ENCODE data around the gene SIPA1L3. TPM values are rescaled to one million over a fixed set of nuclear protein-coding genes. Genes with fewer than 3 reads are reported as not detected.

SIPA1L3 gene
- polyA plus RNA-seq, 1 of the 3 experiments (the other 2 are of a cell fraction): 11.6 TPM

- Histone ChIP-seq H3K9ac (peak overlapping the region; percentile 44; the same call in 1 of the 2 replicates), H3K4me2 (peak overlapping the region; percentile 55; the same call in 1 of the 2 replicates), H3K79me2 (ENCODE audit: insufficient read depth) (peaks cover 44% of the 10 kb centered on the region; the same call in 1 of the 2 replicates), H3K27ac (ENCODE audit: low read depth in 2 of 2, low read length in 1 of 2) (peak overlapping the region; percentile 7 to 79; a peak in 3 of 4 replicates), H3K4me3 (ENCODE audit: low read depth in 2 of 2, low read length in 1 of 2) (no peak overlapping the region), H3K9me3 (no peaks in the 10 kb centered on the region), H3K9me2 (no peaks in the 10 kb centered on the region), H2AFZ (ENCODE audit: low read depth) (no peak overlapping the region), H3F3A (replicated peaks; ENCODE audit: insufficient read depth) (peaks cover 28% of the 10 kb centered on the region), H3K4me1 (ENCODE audit: control insufficient read depth in 1 of 2, insufficient read depth in 2 of 2, low read depth in 1 of 2, low read length in 1 of 2) (peaks cover 14 to 28% of the 10 kb centered on the region in 2 experiments; a peak in 3 of 4 replicates), H3K36me3 (replicated peaks in 1 of 2; ENCODE audit: control insufficient read depth in 1 of 2, insufficient read depth in 2 of 2, low read length in 1 of 2) (peaks cover 0 to 4% of the 10 kb centered on the region in 2 experiments), H4K20me1 (ENCODE audit: insufficient read depth) (no peaks in the 10 kb centered on the region), H3K27me3 (ENCODE audit: insufficient read depth) (no peaks in the 10 kb centered on the region)
- CTCF ChIA-PET: interaction anchor here (1.9 kb wide), 1 partner anchor 134 kb away, joined by 5 read pairs; no protein-coding TSS in a partner anchor
- no peak for DNase-seq
- POLR2A ChIA-PET: interaction anchor here (1.1 to 1.4 kb wide), 2 partner anchors 32 to 38 kb away, joined by 3 to 4 read pairs; no protein-coding TSS in a partner anchor
- WGBS (ENCODE audit: low lambda C conversion rate): 67% methylated on average over 13 of the region's 17 CpGs
- TF ChIP-seq TAF1 (IDR thresholded peaks at IDR 0.05; ENCODE audit: borderline replicate concordance, low read depth, low read length) (no peak), NFIC (IDR thresholded peaks at IDR 0.05; ENCODE audit: borderline replicate concordance) (no peak), RAD21 (IDR thresholded peaks at IDR 0.05; ENCODE audit: low read length) (no peak), USF2 (IDR thresholded peaks at IDR 0.05; ENCODE audit: borderline replicate concordance, low read depth, low read length) (no peak), IRF3 (IDR thresholded peaks at IDR 0.05; ENCODE audit: low read depth, low read length) (no peak), FOXJ3 (CRISPR knock-in tag; IDR thresholded peaks at IDR 0.05) (no peak), FOXM1 (IDR thresholded peaks at IDR 0.05; ENCODE audit: low read depth) (no peak), ELF1 (IDR thresholded peaks at IDR 0.05) (no peak), RXRA (IDR thresholded peaks at IDR 0.05; ENCODE audit: borderline replicate concordance, low read depth) (peak; percentile 90), PBX3 (IDR thresholded peaks at IDR 0.05) (peak; percentile 97), POLR2AphosphoS5 (IDR thresholded peaks at IDR 0.05; ENCODE audit: low read depth, low read length) (peak; percentile 42; the same call in 1 of the 2 replicates), GATA2 (CRISPR knock-in tag; IDR thresholded peaks at IDR 0.05) (no peak), CTCF (IDR thresholded peaks at IDR 0.05) (no peak), FOSL2 (IDR thresholded peaks at IDR 0.05; ENCODE audit: borderline replicate concordance, low read depth) (peak; percentile 19; the same call in 1 of the 2 replicates), NRF1 (IDR thresholded peaks at IDR 0.05; ENCODE audit: low read depth, low read length) (no peak), MEF2A (IDR thresholded peaks at IDR 0.05; ENCODE audit: borderline replicate concordance, low read depth) (no peak), YY1 (IDR thresholded peaks at IDR 0.05; ENCODE audit: low read depth) (no peak), CHD2 (IDR thresholded peaks at IDR 0.05; ENCODE audit: low read length, partially characterized antibody) (no peak), SMC3 (IDR thresholded peaks at IDR 0.05; ENCODE audit: low read depth, low read length) (no peak), TCF12 (IDR thresholded peaks at IDR 0.05) (peak; percentile 91), MXI1 (IDR thresholded peaks at IDR 0.05; ENCODE audit: low read depth, low read length) (no peak), GABPA (IDR thresholded peaks at IDR 0.05; ENCODE audit: low read depth) (no peak), USF1 (IDR thresholded peaks at IDR 0.05; ENCODE audit: borderline replicate concordance, low read depth) (no peak), EP300 (IDR thresholded peaks at IDR 0.05; ENCODE audit: borderline replicate concordance in 1 of 2, low read depth in 1 of 2, low read length in 1 of 2) (peak; percentile 65 to 75; a peak in 2 of 4 replicates), RFX5 (IDR thresholded peaks at IDR 0.05; ENCODE audit: low read length) (no peak)
Observed at GRCh38 chr19:38035515-38036495, 128.8 kb downstream of the SIPA1L3 start.

Measured in SK-N-SH (cell line).